ENCODE data around the gene FFAR3.

DNA sequence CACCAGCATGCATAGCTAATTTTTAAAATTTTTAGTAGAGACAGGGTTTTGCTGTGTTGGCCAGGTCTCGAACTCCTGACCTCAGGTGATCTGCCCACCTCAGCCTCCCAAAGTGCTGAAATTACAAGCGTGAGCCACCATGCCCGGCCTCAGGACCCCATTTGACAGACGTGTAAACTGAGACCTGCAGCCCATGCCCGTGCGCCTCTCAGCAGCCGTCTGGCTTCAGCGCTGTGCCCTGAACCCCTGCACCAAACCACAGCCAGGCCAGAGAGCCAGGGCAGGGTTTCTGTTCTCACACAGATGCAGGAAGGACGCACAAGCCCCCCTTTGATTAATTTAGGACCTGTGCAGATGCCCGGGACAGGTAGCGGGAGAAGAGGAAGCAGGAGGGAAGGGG is 17.8 kb upstream of the FFAR3 start:
- TF ChIP-seq, protein P1, sequence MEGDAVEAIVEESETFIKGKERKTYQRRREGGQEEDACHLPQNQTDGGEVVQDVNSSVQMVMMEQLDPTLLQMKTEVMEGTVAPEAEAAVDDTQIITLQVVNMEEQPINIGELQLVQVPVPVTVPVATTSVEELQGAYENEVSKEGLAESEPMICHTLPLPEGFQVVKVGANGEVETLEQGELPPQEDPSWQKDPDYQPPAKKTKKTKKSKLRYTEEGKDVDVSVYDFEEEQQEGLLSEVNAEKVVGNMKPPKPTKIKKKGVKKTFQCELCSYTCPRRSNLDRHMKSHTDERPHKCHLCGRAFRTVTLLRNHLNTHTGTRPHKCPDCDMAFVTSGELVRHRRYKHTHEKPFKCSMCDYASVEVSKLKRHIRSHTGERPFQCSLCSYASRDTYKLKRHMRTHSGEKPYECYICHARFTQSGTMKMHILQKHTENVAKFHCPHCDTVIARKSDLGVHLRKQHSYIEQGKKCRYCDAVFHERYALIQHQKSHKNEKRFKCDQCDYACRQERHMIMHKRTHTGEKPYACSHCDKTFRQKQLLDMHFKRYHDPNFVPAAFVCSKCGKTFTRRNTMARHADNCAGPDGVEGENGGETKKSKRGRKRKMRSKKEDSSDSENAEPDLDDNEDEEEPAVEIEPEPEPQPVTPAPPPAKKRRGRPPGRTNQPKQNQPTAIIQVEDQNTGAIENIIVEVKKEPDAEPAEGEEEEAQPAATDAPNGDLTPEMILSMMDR (IDR thresholded peaks at IDR 0.05; ENCODE audit: insufficient read depth, low read length): no peak
- TF ChIP-seq, protein P2, sequence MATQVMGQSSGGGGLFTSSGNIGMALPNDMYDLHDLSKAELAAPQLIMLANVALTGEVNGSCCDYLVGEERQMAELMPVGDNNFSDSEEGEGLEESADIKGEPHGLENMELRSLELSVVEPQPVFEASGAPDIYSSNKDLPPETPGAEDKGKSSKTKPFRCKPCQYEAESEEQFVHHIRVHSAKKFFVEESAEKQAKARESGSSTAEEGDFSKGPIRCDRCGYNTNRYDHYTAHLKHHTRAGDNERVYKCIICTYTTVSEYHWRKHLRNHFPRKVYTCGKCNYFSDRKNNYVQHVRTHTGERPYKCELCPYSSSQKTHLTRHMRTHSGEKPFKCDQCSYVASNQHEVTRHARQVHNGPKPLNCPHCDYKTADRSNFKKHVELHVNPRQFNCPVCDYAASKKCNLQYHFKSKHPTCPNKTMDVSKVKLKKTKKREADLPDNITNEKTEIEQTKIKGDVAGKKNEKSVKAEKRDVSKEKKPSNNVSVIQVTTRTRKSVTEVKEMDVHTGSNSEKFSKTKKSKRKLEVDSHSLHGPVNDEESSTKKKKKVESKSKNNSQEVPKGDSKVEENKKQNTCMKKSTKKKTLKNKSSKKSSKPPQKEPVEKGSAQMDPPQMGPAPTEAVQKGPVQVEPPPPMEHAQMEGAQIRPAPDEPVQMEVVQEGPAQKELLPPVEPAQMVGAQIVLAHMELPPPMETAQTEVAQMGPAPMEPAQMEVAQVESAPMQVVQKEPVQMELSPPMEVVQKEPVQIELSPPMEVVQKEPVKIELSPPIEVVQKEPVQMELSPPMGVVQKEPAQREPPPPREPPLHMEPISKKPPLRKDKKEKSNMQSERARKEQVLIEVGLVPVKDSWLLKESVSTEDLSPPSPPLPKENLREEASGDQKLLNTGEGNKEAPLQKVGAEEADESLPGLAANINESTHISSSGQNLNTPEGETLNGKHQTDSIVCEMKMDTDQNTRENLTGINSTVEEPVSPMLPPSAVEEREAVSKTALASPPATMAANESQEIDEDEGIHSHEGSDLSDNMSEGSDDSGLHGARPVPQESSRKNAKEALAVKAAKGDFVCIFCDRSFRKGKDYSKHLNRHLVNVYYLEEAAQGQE (IDR thresholded peaks at IDR 0.05; ENCODE audit: insufficient replicate concordance, low read depth): no peak
